SKM-1 treated with dmso at 0.1 percent for 144 hours (cell line): ENCODE measurements around the gene HMMR.

Source experiments
- DNase-seq: peaks from one replicate; lab custom pipeline; 2025; ENCODE audit not compliant: unreplicated experiment; lab: John Stamatoyannopoulos, UW

HMMR gene

DNA sequence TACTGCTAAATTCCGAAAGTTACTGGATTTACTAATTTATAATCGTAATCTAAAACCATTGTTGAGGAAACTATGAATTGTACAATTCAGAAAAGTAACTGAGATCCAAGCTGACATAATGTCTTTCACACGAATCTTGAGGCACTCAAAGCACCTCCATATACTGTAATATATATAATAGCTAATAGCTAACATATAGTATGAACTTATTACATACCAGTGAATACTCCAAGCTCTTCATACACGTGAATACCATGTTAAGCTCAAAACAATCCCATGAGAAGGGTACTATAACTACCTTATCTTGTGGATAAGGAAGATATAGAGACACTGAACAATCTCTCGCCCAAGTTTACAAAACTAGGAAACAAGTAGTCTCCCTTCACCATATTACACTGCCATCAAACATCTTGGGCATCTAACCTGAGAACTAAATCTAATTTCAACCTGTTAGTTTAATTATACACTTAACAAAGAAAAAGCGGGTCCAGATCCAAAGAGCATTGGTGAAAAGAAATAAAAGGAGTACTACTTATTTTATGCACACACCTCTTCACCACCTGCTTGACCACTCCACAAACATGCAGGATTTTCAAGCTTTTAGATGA lies 1.6 kb upstream of the HMMR start:
- no peak for DNase-seq

DNA sequence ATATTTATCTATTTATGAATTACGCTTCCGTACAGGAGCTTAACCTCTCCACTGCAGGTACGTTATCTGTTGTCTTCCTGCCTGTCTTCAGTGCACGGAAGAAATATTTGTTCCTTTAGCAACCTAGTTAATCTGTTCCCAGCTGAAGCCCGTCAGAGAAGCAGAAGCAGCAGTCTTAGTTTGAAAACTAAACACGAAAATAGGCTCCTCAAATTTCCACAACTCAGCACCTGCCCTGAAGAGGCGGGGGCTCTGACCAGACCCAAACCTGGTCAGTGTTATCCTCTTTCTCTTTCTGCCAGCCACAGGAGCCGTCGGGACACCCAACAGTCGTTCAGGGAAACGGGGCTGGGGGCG lies 992 bp upstream of the HMMR start:
- DNase-seq = no peak

DNA sequence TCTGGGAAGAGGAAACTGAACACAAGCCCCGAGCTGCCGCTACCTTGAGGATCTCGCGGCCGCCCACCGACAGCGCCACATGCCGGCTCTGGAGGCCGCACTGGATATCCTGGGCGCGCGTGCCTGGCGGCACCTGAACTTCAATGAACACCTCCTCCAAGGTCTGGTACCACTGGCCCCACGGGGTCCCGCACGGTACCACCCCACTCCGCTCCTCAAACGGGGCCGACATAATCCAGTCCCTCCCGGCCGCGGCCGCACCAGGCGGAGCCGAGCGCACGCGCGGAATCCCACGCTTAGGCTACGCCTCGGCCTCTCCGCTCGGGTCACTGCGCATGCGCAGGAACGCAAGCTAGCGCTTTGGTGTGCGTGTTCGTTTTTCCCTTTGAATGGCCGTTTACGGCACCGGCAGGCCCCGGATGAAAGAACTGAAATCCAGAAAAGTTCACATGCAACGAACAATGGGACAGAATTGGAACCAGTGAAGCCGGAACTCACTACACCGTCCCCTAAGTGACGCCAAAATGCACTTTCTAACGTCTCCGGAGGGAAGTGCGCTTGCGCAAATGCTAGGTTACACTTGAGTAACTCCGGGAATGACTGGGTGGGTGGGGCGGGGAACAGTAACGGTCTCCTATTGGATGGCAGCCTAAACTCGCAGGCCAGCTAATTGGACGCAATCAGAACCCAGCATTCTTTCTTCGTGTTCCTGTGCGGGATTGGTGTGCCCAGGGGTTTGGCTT lies 442 bp upstream of the HMMR start, which contains the start of gene NUDCD2:
Gene NUDCD2, minus strand, starts transcription at position 284 of the 743 bp plus-strand sequence. Its CDS starts 52 bp downstream, at position 232.
- peak; percentile 96 for DNase-seq

DNA sequence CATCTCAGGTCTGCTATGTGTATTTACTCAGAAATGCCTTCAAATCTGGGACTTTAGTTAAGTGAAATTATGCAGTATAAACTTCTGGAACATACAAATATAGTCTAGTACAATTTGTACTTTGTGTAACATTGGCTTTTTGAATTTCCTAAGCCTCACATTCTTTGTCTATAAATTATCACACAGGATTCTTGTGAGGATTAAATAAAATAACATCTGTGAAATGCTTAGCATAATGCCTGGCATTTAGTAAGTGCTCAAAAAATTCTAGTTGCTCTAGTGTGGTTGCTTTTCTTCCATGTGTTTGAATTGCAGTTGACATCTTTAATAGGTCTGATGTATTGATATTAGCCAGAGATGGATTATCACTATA lies 2.6 kb downstream of the HMMR start:
- no peak for DNase-seq

DNA sequence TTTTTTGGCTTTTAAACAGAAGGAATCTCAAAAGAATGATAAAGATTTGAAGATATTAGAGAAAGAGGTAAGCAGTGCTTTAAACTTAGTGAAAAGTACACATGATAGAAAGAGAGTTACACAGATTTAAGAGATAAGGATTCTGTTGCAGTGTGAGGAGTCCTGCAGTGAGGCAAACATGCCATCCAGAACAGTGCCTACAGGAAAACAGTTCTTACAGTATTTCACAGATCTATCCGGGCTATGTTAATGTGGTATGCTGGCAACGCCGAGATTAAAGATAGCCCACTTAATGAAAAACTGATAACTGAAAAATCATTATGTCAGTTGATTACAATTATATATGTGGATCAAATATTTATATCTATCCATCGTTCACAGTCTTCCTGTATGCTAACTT lies 7.2 kb downstream of the HMMR start:
- DNase-seq = no peak

DNA sequence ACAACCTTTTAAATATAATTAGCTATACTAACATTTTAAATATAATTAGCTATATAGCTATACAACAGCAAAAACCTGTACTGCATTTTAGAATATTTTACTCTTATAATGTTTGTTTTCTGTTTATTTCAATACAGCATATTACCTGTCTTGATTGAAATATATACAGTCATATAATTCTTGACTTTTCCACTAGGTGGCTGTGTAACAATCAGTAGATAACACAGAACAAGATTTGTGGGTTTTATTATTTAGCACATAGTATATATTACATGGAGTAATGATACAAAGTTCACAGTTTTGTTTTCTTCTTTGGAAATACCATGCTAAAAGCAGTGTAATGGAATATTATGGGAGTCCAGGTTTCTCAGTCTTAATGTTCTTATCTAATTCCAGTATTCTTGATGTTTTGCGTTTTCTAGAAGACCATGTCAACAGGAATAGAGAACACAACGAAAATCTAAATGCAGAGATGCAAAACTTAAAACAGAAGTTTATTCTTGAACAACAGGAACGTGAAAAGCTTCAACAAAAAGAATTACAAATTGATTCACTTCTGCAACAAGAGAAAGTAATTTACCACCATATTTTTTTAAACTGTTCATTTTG lies 13.3 kb downstream of the HMMR start:
- no peak for DNase-seq

DNA sequence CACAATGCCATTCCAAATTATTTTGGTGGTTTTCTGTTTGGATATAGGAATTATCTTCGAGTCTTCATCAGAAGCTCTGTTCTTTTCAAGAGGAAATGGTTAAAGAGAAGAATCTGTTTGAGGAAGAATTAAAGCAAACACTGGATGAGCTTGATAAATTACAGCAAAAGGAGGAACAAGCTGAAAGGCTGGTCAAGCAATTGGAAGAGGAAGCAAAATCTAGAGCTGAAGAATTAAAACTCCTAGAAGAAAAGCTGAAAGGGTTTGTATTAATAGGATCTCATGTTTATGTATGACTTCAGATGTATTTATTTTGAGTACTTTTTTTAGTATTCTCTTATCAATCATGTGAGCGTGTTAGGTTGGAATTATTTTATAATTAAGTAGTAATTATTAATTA lies 15.0 kb downstream of the HMMR start:
- peak; percentile 57 for DNase-seq

DNA sequence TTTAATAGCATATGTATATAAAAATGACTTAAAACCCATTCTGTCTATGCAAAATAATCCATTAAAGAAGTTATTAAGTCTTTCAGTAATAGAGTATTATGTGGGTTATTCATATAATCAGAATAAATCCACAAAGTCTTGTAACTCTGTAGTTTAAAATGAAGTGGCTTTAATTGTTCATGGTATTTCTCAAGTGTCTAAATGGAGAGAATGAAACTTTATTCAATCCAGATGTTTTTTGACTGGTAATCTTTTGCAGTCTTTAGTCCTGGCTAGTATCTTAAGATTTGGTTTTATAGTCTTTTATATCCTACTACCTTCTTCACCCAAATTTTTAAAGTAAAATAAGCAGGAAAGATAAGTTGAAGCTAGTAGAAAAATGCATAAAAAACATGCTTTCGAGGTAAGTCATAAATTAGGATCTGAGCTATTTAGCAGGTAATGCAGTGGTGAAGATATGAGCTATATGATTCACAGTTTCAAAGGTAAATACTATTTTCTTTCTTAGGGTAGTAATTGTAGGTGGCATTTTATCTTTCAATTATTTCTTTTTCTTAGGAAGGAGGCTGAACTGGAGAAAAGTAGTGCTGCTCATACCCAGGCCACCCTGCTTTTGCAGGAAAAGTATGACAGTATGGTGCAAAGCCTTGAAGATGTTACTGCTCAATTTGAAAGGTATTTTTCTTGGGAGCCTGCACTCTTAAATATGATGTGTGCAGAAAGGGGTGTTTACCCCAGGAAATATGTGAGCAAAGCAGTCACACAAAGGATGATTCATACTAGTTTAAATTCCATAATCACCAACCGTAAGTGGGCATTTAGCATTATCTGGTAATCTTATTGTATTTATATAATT lies 17.9 kb downstream of the HMMR start:
- DNase-seq = no peak

DNA sequence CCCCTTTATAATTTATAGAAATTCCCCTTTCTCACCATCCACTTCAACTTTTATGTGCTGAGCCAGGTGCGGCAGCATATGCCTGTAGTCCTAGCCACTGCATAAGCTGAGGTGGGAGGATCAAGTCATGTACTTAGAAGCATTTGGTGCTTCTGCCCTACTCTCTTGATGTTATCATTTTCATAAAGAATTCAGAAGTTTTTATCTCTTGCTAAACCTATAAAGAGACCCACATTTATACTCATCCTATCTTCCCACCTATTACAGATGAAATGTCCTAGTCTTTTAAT lies 18.5 kb downstream of the HMMR start:
- no peak for DNase-seq

DNA sequence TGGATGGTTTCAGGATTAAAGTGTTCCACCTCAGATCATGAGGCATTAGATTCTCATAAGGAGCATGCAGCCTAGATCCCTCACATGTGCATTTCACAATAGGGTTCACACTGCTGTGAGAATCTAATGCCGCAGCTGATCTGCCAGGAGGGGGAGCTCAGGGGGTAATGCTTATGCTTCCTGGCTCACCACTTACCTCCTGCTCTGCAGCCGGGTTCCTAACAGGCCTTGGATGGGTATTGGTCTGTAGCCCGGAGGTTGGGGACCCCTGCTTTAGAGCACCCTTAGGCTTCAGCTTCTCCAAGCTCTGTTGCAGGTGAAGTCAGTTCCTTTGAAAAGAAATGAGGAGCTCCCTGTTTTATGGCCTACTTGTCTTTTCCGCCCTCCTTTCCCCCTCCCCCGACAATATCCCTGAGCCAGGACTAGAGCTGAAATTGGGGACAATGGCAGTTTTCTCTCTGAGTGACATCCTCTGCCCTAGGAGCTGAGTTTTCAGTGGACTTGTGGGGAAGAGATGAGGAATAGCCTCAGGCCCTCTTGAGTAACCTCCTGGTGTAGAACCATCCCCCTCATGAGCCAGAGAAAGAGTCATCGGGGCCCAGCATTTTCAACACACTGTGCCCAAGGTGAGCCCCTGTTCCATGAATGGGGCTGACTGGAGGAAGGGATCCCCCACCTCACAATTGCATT lies 28.8 kb downstream of the HMMR start:
- no peak for DNase-seq

DNA sequence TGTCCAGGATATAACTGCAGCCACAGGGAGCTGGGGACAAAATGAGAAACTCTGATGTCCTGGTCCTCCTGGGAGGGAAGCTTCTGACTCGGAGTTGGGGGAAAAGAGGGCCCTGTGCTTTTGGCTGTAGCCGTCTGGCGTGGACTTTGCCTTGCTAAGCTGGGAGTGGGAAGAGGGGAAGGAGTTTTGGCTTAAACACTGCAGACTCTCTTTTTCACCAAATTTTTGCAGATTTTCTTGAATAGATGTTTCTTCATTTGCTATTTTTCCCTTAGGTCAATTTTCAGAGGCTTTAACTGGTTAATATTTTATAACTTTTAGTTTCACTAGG lies 29.3 kb downstream of the HMMR start:
- DNase-seq = no peak

DNA sequence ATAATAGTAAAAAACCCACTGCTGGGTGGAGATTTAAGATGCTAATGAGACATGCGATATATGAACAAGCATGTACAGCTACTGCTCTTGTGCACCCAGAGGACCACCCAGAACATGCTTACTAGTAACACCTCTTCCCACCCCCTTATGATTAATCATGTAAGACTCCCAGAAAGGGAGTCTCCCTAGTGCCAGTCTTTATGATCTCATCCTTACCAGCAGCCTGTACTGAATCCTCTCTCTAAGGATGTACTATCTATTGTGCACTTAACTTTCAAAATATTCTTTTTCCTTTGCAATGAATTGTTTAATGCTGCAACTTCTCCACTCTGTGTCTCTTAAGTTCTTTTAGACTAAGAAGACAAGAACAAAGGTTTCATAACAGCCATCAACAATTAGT lies 35.9 kb downstream of the HMMR start:
- DNase-seq = no peak

DNA sequence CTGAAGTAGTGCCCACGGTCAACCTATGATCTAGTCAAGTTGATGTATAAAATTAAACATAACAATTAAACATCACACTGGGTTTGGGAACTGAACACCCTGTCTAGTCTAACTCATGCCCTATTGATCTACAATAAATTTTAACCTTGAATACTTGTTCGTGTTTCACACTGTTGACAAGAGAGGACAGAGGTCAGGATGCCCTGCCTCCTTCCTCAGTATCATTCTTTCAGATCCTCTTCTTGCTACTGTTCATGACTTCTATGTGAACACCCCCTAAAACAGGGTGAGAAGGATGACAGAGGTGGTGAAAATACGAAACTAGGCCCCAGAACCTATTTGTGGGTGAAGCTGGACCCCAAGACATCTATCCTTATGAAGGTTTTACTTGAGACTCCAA lies 36.9 kb downstream of the HMMR start:
- no peak for DNase-seq

DNA sequence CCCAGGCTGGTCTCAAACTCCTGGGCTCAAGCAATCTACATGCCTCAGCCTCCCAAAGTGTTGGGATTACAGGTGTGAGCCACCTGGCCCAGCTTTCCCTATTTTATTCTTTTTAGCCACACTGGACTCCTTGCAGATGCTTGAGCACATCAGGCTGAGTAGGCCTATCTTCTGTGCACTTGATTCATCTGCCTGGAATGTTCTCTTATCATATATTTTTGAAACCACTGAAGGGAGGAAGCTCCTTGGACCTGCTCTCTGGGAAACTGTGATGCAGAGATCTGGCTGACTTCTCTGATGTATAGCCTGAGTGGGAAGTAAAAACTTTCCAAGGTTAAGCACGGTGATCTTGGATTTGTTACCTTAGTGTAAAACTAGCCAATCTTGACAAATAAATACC lies 38.5 kb downstream of the HMMR start:
- DNase-seq = no peak

DNA sequence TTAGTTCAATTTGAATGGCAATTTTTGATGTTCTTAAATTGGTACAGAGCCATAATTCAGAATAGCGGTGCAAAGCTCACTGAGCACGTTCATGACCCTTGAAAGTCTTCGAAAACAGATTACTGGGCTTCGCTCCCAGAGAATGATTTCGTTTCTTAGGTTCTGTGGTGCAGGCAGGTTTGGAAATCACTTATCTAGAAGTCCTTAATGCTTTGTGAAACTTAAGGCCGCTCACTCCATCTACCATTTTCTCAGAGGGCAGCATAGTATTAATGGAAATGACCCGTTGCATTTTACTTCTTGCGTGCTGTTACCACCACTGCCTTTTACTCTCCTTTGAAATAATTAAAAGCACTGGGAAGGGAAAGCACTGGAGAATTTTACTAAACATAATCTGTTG lies 42.1 kb downstream of the HMMR start:
- no peak for DNase-seq

DNA sequence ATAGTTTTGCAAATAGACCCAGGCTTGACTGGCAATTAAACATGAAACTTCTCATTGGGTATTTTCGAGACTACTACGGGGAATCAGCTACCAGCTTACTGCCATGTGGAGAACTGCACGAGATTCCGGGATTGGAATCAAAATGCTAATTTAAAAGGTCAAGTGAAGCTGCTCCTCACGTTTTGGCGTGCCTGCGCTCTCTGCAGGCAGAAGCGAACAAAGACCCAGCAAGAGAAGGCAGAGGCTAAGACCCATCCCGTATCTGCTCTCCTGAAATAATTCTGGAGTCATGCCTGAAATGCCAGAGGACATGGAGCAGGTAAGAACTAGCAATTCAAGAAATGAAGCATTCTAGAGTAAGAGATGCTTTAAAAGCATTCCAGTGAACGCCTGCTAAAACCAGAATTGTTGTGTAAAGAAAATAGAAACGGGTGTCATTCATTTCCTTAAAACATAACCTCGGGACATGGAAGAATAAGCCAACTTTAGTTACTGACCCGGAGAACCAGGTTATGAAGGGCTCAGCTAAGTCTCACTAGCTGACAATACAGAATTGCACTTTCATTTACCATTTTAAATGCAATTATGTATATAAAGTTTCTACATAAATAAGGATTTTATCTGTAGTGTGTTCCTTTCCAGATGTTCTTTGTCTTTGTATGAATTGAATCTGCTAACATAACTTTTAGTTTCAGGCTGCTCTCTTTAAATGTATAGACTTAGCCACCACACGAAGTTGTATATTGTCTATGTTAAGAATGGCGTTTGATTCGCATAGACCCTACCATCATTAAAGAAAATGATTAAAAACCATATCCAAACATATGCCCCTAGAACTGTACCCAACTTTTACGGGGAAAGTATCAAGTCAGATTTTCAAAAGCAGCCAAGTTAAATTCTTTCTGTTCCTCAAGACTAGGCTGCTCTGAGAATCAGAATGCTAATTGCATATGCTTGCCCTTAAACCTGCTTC lies 43.0 kb downstream of the HMMR start:
- peak; percentile 40 for DNase-seq

DNA sequence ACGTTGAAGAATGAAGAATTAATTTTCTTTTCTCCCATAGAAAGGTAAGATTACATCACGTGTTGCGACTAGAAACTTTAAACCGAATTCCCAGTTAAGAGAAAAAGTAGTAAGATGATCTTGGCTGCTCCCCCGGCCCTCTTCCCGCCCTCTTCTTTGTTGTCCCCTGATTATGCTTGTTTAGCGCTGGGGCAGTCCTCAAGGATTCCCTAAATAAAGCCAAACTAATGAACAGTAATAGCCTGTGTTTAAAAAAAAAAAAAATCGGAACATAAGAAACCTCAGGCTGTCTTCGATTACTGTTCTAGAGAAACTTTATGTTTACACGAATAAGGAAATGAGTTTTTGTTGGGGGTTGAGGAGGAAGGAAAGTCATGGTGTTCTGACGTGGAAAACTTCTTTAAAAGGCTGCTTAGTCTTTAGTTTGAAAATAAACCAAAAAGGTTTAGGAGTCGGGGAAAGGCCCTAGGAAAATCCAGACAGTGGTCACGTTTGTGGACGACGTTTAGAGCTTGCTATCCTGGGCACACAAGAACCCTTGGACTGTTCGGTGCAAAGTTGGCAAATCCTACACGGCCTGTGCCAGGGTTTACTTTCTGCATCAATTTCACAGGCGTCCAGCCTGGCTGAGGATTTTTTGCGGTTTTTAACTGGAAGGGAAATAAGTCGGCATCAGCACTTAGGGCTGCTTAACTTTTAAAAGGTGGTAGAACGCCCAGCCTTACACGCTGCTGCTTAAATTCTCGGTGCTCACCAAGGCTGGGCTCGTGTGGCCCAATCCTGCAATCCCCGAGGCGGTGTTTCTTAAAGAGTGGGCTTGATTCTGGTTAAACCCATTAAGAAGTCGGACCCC lies 43.9 kb downstream of the HMMR start:
- peak; percentile 43 for DNase-seq

DNA sequence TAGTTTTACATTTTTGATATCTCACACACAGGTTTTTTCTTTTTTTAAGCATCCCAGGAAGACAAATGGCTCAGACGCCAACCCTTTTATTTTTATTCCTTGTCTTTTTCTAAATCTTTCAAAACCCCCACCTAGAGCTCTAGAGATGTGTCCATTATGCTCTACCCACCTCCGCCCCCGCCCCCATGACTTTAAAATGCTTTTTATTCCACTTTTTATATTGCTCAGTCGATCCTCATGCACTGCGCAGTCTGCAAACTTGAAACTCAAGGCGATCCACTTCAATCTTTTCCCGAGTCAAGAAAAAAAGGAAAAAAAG lies 44.6 kb downstream of the HMMR start:
- no peak for DNase-seq

DNA sequence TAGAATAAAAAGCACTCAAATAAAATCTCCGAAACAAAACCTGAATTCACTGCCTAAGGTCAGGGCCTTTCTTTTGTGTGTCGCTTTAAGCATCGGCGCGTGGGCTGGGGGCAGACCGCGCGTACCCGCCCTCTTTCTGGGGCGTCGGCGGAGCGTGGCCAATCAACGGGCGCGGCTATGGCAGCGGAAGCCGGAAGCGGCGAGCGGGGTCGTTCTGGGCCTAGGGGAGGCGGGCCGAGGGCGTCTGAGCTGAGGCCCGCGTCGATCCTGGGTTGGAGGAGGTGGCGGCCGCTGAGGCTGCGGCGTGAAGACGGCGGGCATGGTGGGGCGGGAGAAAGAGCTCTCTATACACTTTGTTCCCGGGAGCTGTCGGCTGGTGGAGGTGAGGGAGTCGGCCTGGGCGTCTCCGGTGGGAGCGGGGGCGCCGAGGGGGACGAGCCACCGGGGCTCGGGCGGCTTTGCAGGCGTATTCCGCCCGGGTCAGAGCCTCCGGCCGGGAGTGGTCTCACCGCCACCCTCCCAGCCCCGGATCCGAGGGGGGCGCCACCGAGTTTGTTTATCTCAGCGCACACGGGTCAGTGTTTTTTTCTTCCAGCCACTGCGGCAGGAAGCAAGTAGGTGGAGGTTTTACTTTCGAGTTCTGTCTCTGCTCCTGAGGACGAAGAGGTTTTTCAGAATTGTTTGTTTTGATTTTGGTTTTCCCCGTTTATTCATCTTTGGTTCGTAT lies 45.1 kb downstream of the HMMR start, which contains the start of gene MAT2B:
Gene MAT2B, plus strand, starts transcription at position 252 of the 727 bp plus-strand sequence. Its CDS starts 68 bp downstream, at position 320.
- peak; percentile 95 for DNase-seq
